IPS-18a (cell line): ENCODE results near the gene FAM120B.

Experiments used
- H3K27ac ChIP-seq: one replicate; pipeline ENCODE4 v1.5.1; 2013; ENCODE audit warnings: low read length
- H3K27me3 ChIP-seq: one replicate; pipeline ENCODE4 v1.6.1; 2013; ENCODE audit warnings: mild to moderate bottlenecking, low read length; ENCODE audit not compliant: control insufficient read depth, insufficient read depth
- H3K36me3 ChIP-seq: one replicate; pipeline ENCODE4 v1.6.1; 2013; ENCODE audit warnings: low read depth, low read length; ENCODE audit not compliant: control insufficient read depth
- H3K4me1 ChIP-seq: one replicate; pipeline ENCODE4 v1.6.1; 2013; ENCODE audit warnings: low read depth, low read length; ENCODE audit not compliant: control insufficient read depth
- H3K4me3 ChIP-seq: one replicate; pipeline ENCODE4 v1.5.1; 2013; ENCODE audit warnings: low read length
- H3K9ac ChIP-seq: one replicate; pipeline ENCODE4 v1.6.1; 2013; ENCODE audit warnings: mild to moderate bottlenecking, low read length, moderate library complexity
- H3K9me3 ChIP-seq: one replicate; pipeline ENCODE4 v1.6.1; 2013; ENCODE audit warnings: low read depth, low read length; ENCODE audit not compliant: control insufficient read depth

The FAM120B gene

GRCh38 chr6:170355661-170356060 lies 49.1 kb downstream of the FAM120B start:
- Histone ChIP-seq H3K9ac (no peak overlapping the region), H3K36me3 (no peaks in the 10 kb centered on the region), H3K4me1 (peaks cover 4% of the 10 kb centered on the region), H3K4me3 (no peak overlapping the region), H3K27ac (no peak overlapping the region), H3K9me3 (no peaks in the 10 kb centered on the region), H3K27me3 (no peaks in the 10 kb centered on the region)

GRCh38 chr6:170357812-170358211 lies 51.3 kb downstream of the FAM120B start:
- Histone ChIP-seq H3K9me3 (no peaks in the 10 kb centered on the region), H3K27me3 (no peaks in the 10 kb centered on the region), H3K4me1 (peaks cover 4% of the 10 kb centered on the region), H3K4me3 (no peak overlapping the region), H3K9ac (no peak overlapping the region), H3K27ac (no peak overlapping the region), H3K36me3 (no peaks in the 10 kb centered on the region)

DNA sequence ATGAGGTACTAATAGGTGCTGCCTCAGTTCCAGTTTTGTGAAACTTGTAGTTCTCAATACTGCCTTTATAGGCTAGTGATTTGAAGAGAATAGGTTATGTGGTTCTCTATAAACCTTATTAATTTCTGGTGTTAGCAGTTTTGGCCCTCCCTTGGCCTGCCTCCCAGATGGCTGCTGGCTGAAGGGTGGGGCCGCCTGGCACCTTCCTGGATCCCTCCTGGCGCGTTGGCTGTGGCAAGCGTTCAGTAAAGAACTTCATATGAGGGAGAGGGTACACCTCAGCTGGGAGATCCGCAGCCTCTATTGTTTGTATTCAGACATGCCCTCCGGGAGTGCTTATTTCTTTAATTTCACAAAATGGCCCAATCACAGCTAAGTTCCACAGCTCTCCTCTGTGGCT lies 51.9 kb downstream of the FAM120B start:
- H3K4me3 ChIP-seq, result no peak overlapping the region
- H3K4me1 ChIP-seq, result peaks cover 4% of the 10 kb centered on the region
- no peak overlapping the region for H3K9ac ChIP-seq
- no peak overlapping the region for H3K27ac ChIP-seq
- no peaks in the 10 kb centered on the region for H3K27me3 ChIP-seq
- no peaks in the 10 kb centered on the region for H3K36me3 ChIP-seq
- no peaks in the 10 kb centered on the region for H3K9me3 ChIP-seq

GRCh38 chr6:170360476-170360875 lies 53.9 kb downstream of the FAM120B start:
- Histone ChIP-seq H3K9ac (no peak overlapping the region), H3K27ac (no peak overlapping the region), H3K9me3 (no peaks in the 10 kb centered on the region), H3K4me1 (peaks cover 4% of the 10 kb centered on the region), H3K36me3 (no peaks in the 10 kb centered on the region), H3K4me3 (no peak overlapping the region), H3K27me3 (no peaks in the 10 kb centered on the region)

- Histone ChIP-seq H3K27me3 (no peaks in the 10 kb centered on the region), H3K9me3 (no peaks in the 10 kb centered on the region), H3K9ac (no peak overlapping the region), H3K4me1 (no peaks in the 10 kb centered on the region), H3K27ac (no peak overlapping the region), H3K4me3 (no peak overlapping the region), H3K36me3 (no peaks in the 10 kb centered on the region)
Observed at GRCh38 chr6:170361335-170361734, 54.8 kb downstream of the FAM120B start.

DNA sequence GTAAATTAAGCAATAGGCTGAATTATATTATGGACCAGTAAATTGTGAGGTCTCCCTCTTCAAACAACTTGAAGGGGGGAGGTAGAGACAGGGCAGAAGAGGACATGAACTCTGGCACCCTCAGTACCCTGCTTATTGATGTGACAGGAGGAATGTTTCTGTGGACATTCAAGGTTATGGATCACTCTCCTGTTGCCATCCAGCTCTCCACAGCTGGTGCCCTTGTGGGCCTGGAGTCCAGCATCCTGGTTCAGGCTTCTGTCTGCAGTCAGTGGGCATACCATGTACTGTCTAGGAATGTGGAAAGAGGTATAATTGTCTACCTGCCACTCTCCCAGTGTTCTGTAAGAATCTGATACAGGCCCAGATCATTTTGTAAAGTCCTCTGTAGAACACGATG lies 55.6 kb downstream of the FAM120B start:
- H3K4me1 ChIP-seq, result no peaks in the 10 kb centered on the region
- no peaks in the 10 kb centered on the region for H3K9me3 ChIP-seq
- no peak overlapping the region for H3K9ac ChIP-seq
- no peak overlapping the region for H3K4me3 ChIP-seq
- H3K27ac ChIP-seq, result no peak overlapping the region
- no peaks in the 10 kb centered on the region for H3K36me3 ChIP-seq
- no peaks in the 10 kb centered on the region for H3K27me3 ChIP-seq

DNA sequence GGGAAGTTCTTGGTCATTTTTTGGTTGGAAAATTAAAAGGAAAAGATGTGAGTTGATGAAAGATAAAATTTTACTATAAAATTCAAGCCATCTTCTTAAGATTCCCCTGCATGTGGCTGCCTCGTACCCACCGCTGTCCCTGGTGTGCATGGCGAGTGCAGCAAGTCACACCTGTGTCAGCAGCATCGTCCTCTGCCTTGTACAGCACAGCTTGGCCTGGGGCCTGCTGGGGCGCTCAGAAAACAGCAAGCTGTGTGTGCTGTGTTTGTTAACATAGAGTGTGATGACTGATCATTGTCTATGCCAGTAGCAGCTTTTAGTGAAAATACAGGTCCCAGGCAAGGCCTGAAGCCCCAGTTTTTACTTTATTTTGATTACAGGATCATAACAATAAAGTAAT lies 56.7 kb downstream of the FAM120B start:
- H3K9me3 ChIP-seq, result no peaks in the 10 kb centered on the region
- H3K27me3 ChIP-seq, result no peaks in the 10 kb centered on the region
- no peaks in the 10 kb centered on the region for H3K36me3 ChIP-seq
- no peaks in the 10 kb centered on the region for H3K4me1 ChIP-seq
- H3K9ac ChIP-seq, result no peak overlapping the region
- no peak overlapping the region for H3K27ac ChIP-seq
- no peak overlapping the region for H3K4me3 ChIP-seq

DNA sequence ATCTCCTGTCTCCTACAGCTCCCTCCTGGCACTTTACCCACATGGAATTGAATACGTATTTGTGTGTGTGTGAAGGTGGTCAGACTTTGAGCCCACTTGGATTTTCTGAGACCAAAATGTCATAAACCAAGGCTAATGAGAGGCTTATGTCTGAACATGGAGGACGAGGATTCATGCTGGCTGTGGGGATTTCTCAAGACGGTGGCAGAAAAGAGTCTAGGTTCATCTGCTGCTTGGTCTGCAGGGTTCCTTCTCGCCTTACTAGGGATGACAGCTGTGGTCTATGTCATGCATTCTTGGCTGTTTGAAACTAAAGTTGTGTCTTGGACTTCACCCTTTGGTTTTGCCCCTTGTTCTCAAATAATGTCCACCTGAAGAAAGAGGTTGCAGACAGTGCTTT lies 58.6 kb downstream of the FAM120B start:
- no peak overlapping the region for H3K27ac ChIP-seq
- no peaks in the 10 kb centered on the region for H3K27me3 ChIP-seq
- no peaks in the 10 kb centered on the region for H3K4me1 ChIP-seq
- H3K9me3 ChIP-seq, result no peaks in the 10 kb centered on the region
- no peak overlapping the region for H3K4me3 ChIP-seq
- H3K9ac ChIP-seq, result no peak overlapping the region
- H3K36me3 ChIP-seq, result no peaks in the 10 kb centered on the region

DNA sequence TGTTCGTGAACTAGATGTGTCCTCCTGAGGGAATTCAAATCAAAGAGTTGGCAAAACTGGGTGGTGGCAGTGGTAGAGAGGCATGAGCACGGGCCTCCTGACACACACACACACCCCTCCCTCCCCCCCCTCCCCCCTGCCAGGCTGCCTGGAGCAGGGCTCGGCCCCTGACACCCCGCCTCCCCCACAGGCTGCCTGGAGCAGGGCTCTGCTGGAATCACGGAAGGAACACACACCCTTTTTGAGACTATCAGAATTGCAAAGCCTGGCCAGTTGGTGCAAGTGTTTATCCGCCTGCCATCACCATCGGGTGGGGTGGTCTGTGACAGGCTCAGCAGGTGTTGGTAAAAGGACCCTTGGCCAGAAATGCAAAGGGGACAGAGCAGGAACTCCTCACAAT lies 59.0 kb downstream of the FAM120B start:
- H3K9me3 ChIP-seq, result no peaks in the 10 kb centered on the region
- no peaks in the 10 kb centered on the region for H3K4me1 ChIP-seq

GRCh38 chr6:170366248-170366960 lies 59.8 kb downstream of the FAM120B start:
- no peak overlapping the region for H3K27ac ChIP-seq

More for the DNA sequence above, 59.0 kb downstream of the FAM120B start:
- Histone ChIP-seq H3K9ac (no peak overlapping the region), H3K36me3 (no peaks in the 10 kb centered on the region), H3K27ac (no peak overlapping the region), H3K4me3 (no peak overlapping the region), H3K27me3 (no peaks in the 10 kb centered on the region)

DNA sequence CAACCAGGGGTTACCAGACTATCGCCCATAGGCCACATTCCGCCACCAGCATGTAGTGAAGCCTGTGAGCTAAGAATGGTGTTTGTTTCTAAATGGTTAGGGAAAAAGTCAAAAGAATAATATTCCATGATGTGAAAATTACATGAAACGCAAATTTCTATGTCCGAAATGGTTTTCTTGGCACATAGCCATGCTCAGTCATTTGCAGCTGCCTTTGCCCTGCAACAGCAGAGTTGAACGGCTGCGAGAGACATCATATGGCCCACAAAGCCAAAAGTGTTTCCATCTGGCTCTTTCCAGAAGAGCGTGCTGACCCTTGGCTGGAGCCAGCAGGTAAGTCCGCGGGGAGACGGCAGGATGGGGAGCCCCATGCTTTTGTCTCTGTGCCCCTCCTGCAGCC lies 60.7 kb downstream of the FAM120B start:
- Histone ChIP-seq H3K9ac (no peak overlapping the region), H3K9me3 (no peaks in the 10 kb centered on the region), H3K4me1 (no peaks in the 10 kb centered on the region), H3K27ac (no peak overlapping the region), H3K27me3 (no peaks in the 10 kb centered on the region), H3K36me3 (no peaks in the 10 kb centered on the region), H3K4me3 (no peak overlapping the region)

More at GRCh38 chr6:170366248-170366960, 59.8 kb downstream of the FAM120B start:
- Histone ChIP-seq H3K9ac (no peak overlapping the region), H3K27me3 (no peaks in the 10 kb centered on the region), H3K4me3 (no peak overlapping the region), H3K4me1 (no peaks in the 10 kb centered on the region), H3K9me3 (no peaks in the 10 kb centered on the region), H3K36me3 (no peaks in the 10 kb centered on the region)

GRCh38 chr6:170368544-170368943 lies 62.0 kb downstream of the FAM120B start:
- no peak overlapping the region for H3K27ac ChIP-seq
- no peaks in the 10 kb centered on the region for H3K27me3 ChIP-seq
- H3K36me3 ChIP-seq, result no peaks in the 10 kb centered on the region
- peaks cover 8% of the 10 kb centered on the region for H3K4me1 ChIP-seq
- no peak overlapping the region for H3K4me3 ChIP-seq
- no peak overlapping the region for H3K9ac ChIP-seq
- no peaks in the 10 kb centered on the region for H3K9me3 ChIP-seq
